ENCODE measurements around the gene KNTC1.
A peak's percentile ranks its signal among the peaks of the same experiment; 100 is the strongest.
"Not testable (repeated sequence)": the region's sequence is repeated elsewhere in the genome, so short reads cannot be mapped to it uniquely, and the experiment has no call there.

Gene KNTC1, protein sequence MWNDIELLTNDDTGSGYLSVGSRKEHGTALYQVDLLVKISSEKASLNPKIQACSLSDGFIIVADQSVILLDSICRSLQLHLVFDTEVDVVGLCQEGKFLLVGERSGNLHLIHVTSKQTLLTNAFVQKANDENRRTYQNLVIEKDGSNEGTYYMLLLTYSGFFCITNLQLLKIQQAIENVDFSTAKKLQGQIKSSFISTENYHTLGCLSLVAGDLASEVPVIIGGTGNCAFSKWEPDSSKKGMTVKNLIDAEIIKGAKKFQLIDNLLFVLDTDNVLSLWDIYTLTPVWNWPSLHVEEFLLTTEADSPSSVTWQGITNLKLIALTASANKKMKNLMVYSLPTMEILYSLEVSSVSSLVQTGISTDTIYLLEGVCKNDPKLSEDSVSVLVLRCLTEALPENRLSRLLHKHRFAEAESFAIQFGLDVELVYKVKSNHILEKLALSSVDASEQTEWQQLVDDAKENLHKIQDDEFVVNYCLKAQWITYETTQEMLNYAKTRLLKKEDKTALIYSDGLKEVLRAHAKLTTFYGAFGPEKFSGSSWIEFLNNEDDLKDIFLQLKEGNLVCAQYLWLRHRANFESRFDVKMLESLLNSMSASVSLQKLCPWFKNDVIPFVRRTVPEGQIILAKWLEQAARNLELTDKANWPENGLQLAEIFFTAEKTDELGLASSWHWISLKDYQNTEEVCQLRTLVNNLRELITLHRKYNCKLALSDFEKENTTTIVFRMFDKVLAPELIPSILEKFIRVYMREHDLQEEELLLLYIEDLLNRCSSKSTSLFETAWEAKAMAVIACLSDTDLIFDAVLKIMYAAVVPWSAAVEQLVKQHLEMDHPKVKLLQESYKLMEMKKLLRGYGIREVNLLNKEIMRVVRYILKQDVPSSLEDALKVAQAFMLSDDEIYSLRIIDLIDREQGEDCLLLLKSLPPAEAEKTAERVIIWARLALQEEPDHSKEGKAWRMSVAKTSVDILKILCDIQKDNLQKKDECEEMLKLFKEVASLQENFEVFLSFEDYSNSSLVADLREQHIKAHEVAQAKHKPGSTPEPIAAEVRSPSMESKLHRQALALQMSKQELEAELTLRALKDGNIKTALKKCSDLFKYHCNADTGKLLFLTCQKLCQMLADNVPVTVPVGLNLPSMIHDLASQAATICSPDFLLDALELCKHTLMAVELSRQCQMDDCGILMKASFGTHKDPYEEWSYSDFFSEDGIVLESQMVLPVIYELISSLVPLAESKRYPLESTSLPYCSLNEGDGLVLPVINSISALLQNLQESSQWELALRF (N-terminal part only)

DNA sequence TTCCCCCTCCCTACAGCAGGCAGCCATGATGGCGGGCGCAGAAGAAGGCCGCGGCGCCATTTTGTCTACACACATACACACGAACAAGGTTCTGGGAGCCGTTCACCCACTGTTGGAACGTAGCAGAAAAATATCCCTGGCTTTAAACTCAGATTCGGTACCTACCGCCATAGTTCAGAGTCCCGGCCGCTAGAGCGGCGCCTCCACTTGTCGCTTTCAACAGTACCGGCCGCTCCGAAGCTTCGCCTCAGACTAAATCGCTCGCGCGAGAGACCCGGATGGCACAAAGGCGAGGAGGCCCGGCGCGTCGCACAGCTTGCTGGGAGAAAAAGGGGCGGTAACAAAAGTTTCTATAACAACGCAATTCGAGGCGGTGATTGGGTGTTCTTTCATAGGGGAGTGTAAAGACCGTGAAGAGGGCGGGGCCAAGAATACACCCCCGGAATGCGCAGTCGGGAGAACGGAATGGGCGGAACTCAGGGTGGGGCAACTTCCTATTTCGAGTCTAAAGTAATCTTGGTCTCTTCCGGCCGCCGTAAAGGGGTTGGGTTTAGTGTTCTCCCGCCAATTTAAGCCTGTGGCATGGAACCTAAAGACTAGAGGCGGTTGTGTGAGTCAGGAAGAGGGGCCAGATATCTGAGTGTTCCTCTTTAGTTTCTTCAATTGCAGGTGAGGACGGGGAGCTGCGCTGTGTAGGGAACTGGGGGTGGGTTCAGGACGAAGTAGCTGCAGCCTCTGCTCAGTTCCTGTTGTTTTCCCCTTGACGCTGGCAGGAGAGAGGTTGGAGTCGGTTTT, at the start of gene KNTC1, which contains the start of gene RSRC2:
Gene KNTC1, plus strand, starts transcription at position 567 of the 795 bp plus-strand sequence. CDS start 2,815 bp downstream, outside the sequence.
Gene RSRC2, minus strand, starts transcription at position 254 of the 795 bp plus-strand sequence. Its CDS starts 83 bp downstream, at position 171.
- DNase-seq, result peak; percentile 100

DNA sequence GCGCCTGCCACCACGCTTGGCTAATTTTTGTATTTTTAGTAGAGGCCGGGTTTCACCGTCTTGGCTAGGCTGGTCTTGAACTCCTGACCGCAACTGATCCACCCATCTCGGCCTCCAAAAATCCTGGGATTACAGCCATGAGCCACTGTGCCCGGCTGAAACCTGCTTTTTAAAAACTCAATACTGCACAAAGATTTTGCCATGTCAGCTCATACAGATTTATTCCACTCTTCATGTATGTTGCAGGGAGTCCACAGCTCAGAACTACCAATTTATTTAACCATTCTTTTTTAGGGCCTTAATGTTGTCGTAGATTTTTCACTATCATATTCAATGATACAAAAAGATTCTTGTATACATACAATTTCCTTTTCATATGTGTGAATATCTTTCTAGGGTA, 46.3 kb upstream of the KNTC1 start:
- no peak for DNase-seq

DNA sequence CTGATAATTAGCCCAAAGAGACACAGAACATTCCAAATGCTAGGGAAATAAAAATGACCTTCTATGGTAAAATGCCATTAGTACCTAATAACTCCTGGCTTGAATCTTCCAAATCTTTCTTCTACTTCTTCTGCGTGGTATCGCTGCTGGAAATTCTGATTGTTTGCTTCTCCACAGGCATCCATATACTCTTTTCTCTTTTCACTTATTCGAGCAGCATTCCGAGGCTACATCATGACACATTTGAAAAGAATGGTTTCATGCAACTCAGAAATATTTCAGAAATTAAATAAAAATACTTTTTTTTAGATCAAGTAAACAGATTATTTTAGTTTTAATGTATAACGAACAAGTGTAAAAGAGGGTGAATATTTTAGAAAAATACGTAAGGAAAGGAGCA, 45.2 kb upstream of the KNTC1 start:
- no peak for DNase-seq

GRCh38 chr12:122483969-122484368, 43.1 kb upstream of the KNTC1 start:
- DNase-seq, result no peak

DNA sequence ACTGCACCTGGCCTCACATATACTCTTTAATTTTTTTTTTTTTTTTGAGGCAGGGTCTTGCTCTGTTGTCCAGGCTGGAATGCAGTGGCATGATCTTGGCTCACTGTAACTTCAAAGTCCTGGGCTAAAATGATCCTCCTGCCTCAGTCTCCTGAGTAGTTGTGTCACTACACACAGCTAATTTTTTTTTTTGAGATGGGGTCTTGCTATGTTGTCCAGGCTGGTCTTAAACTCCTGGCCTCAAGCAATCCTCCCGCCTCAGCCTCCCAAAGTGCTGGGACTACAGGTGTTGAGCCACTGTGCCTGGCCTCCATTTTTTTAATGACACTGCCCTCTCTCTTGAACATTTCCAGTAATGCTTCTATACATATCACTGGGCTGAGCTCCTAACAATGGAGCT, 42.7 kb upstream of the KNTC1 start:
- DNase-seq, result not testable (repeated sequence)

DNA sequence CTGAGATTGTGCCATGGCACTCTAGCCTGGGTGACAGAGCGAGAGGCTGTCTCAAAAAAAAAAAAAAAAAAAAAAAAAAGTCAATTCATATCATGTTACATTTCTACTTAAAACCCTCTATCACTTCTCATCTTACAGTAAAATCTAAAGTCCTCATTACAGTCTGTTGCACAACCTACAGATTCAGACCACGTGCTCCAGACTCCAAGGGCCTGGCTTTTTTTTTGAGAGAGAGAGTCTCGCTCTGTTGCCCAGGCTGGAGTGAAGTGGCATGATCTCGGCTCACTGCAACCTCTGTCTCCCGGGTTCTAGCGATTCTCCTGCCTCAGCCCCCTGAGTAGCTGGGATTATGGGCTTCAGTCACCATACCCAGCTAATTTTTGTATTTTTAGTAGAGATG, 40.7 kb upstream of the KNTC1 start:
- not testable (repeated sequence) for DNase-seq

GRCh38 chr12:122486805-122487426, 40.1 kb upstream of the KNTC1 start:
- DNase-seq, result no peak

DNA sequence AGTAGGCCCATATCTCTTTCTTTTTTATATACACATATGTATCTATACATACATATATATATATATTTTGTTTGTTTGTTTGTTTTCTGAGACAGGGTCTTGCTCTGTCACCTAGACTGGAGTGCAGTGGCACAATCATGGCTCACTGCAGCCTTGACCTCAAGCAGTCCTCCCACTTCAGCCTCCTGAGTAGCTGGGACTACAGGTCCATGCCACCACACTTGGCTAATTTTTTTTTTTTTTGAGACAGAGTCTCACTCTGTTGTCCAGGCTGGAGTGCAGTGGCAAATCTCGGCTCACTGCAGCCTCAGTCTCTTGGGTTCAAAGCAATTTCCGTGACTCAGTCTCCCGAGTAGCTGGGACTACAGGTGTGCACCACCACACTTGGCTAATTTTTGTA, 39.2 kb upstream of the KNTC1 start:
- DNase-seq, result not testable (repeated sequence)

- DNase-seq, result no peak
Observed at GRCh38 chr12:122489038-122489437, 38.0 kb upstream of the KNTC1 start.

GRCh38 chr12:122491991-122492390, 35.1 kb upstream of the KNTC1 start:
- no peak for DNase-seq

GRCh38 chr12:122493222-122493621, 33.8 kb upstream of the KNTC1 start:
- DNase-seq, result not testable (repeated sequence)

- no peak for DNase-seq
Observed at GRCh38 chr12:122495258-122495657, 31.8 kb upstream of the KNTC1 start.

- peak; percentile 83 for DNase-seq
Observed at GRCh38 chr12:122499991-122500684, 26.9 kb upstream of the KNTC1 start.

GRCh38 chr12:122500685-122501488, 26.2 kb upstream of the KNTC1 start, which contains the start of gene ZCCHC8:
ZCCHC8 (minus strand) TSS chr12:122500932; CDS start chr12:122500840, 92 bp downstream.
- DNase-seq, result peak; percentile 99

- DNase-seq, result peak; percentile 53
Observed at GRCh38 chr12:122501489-122501989, 25.5 kb upstream of the KNTC1 start.

GRCh38 chr12:122503147-122503751, 23.8 kb upstream of the KNTC1 start:
- no peak for DNase-seq

- no peak for DNase-seq
Observed at GRCh38 chr12:122503783-122504590, 23.1 kb upstream of the KNTC1 start.

- DNase-seq, result no peak
Observed at GRCh38 chr12:122505419-122506051, 21.5 kb upstream of the KNTC1 start.

Measured in DMS53 (cell line).